IMR-90 (cell line): Measurements from ENCODE around the gene MFAP4. TPM values are rescaled to one million over a fixed set of nuclear protein-coding genes. Genes with fewer than 3 reads are reported as not detected.

ENCODE experiments used
- ATAC-seq: fragments of 200-7000 bp; cut with Tn5 transposase; 2 replicates; pipeline ENCODE4 v1.9.1; 2020; ENCODE audit warnings: low read depth, mild to moderate bottlenecking, moderate library complexity
- BruUV-seq: library from RNA; stranded (reverse); fragments of 400-500 nt; replicated peaks from 2 replicates; lab custom pipeline; 2021; lab: Mats Ljungman, UMichigan
- CTCF ChIA-PET: fragments of 300-600 bp; formaldehyde crosslinking; extraction: SDS; loops from one replicate; lab custom pipeline; 2021; ENCODE audit warnings: antibody characterized with exemption; lab: Yijun Ruan, JAX
- POLR2A ChIA-PET: fragments of 300-600 bp; sonication (Branson Sonifier 250); formaldehyde crosslinking; loops from one replicate; lab custom pipeline; 2022; ENCODE audit warnings: antibody characterized with exemption; ENCODE audit not compliant: unreplicated experiment; lab: Charles Lee
- DNase-seq: peaks from one replicate; pipeline ENCODE4 v3.0.0; 2013
- H2AFZ ChIP-seq: replicated peaks from 2 replicates; pipeline ENCODE3; 2013; ENCODE audit warnings: low read length, mild to moderate bottlenecking; ENCODE audit not compliant: poor library complexity
- H2AK5ac ChIP-seq: 2 replicates; pipeline ENCODE4 v1.6.1; 2013; ENCODE audit warnings: low read depth, low read length, inconsistent platforms
- H2AK9ac ChIP-seq: replicated peaks from 2 replicates; pipeline ENCODE3; 2013; ENCODE audit warnings: mild to moderate bottlenecking, low read depth, low read length, moderate library complexity; ENCODE audit not compliant: poor library complexity
- H2BK120ac ChIP-seq: 2 replicates; pipeline ENCODE4 v1.6.1; 2013; ENCODE audit warnings: low read depth, low read length, inconsistent platforms
- H2BK15ac ChIP-seq: 3 replicates; pipeline ENCODE4 v1.6.1; 2013; ENCODE audit warnings: low read depth, low read length, inconsistent platforms
- H2BK20ac ChIP-seq: 2 replicates; pipeline ENCODE4 v1.6.1; 2013; ENCODE audit warnings: low read depth, mild to moderate bottlenecking, inconsistent platforms, low read length, moderate library complexity
- H2BK5ac ChIP-seq: 2 replicates; pipeline ENCODE4 v1.6.1; 2013; ENCODE audit warnings: mild to moderate bottlenecking, low read depth, low read length, inconsistent platforms; ENCODE audit not compliant: poor library complexity, severe bottlenecking
- H3K14ac ChIP-seq: replicated peaks from 2 replicates; pipeline ENCODE4 v1.6.1; 2013; ENCODE audit warnings: low read depth, low read length, inconsistent platforms
- H3K18ac ChIP-seq: 2 replicates; pipeline ENCODE4 v1.6.1; 2013; ENCODE audit warnings: low read depth, low read length, control low read depth
- H3K23ac ChIP-seq: 2 replicates; pipeline ENCODE4 v1.6.1; 2013; ENCODE audit warnings: low read depth, low read length, inconsistent platforms
- H3K27ac ChIP-seq: 2 replicates; pipeline ENCODE4 v1.5.1; 2013; ENCODE audit warnings: mild to moderate bottlenecking, control low read depth, low read length; ENCODE audit not compliant: insufficient read depth
- H3K27me3 ChIP-seq: 2 replicates; pipeline ENCODE4 v1.6.1; 2013; ENCODE audit warnings: low read length; ENCODE audit not compliant: control insufficient read depth, insufficient read depth
- H3K36me3 ChIP-seq: 2 replicates; pipeline ENCODE4 v1.6.1; 2013; ENCODE audit warnings: low read length, mixed read lengths; ENCODE audit not compliant: control insufficient read depth, insufficient read depth
- H3K4ac ChIP-seq: 2 replicates; pipeline ENCODE4 v1.6.1; 2013; ENCODE audit warnings: low read depth, low read length, inconsistent platforms
- H3K4me1 ChIP-seq: 2 replicates; pipeline ENCODE4 v1.6.1; 2013; ENCODE audit warnings: low read length, mixed read lengths; ENCODE audit not compliant: control insufficient read depth, insufficient read depth
- H3K4me2 ChIP-seq: 2 replicates; pipeline ENCODE4 v1.6.1; 2013; ENCODE audit warnings: low read depth, mild to moderate bottlenecking, control low read depth, low read length, moderate library complexity
- H3K4me3 ChIP-seq: 2 replicates; pipeline ENCODE4 v1.5.1; 2013; ENCODE audit warnings: low read depth, mild to moderate bottlenecking, control low read depth, low read length, moderate library complexity; ENCODE audit not compliant: insufficient read depth
- H3K56ac ChIP-seq: 2 replicates; pipeline ENCODE4 v1.6.1; 2013; ENCODE audit warnings: low read length, inconsistent platforms; ENCODE audit not compliant: insufficient read depth; ENCODE audit errors: extremely low read depth
- H3K79me1 ChIP-seq, 2 experiments: 2 replicates each; pipeline ENCODE4 v1.6.1; 2013; ENCODE audit warnings: low read length in 2 of 2, inconsistent platforms in 1 of 2, low read depth in 1 of 2
- H3K9ac ChIP-seq: 2 replicates; pipeline ENCODE4 v1.6.1; 2013; ENCODE audit warnings: low read depth, low read length, control low read depth
- H3K9me1 ChIP-seq: 2 replicates; pipeline ENCODE4 v1.6.1; 2013; ENCODE audit warnings: low read length, inconsistent platforms; ENCODE audit not compliant: insufficient read depth
- H3K9me3 ChIP-seq: 2 replicates; pipeline ENCODE4 v1.6.1; 2013; ENCODE audit warnings: low read length; ENCODE audit not compliant: control insufficient read depth, insufficient read depth
- H4K20me1 ChIP-seq: 2 replicates; pipeline ENCODE4 v1.6.1; 2013; ENCODE audit warnings: low read length, inconsistent platforms; ENCODE audit not compliant: insufficient read depth
- H4K5ac ChIP-seq: 2 replicates; pipeline ENCODE4 v1.6.1; 2013; ENCODE audit warnings: mild to moderate bottlenecking, low read depth, low read length, control low read depth
- H4K8ac ChIP-seq, 2 experiments: 2 replicates each; pipeline ENCODE4 v1.6.1; 2013; ENCODE audit warnings: low read depth in 2 of 2, low read length in 2 of 2, control low read depth in 1 of 2, inconsistent platforms in 1 of 2
- H4K91ac ChIP-seq: 2 replicates; pipeline ENCODE4 v1.6.1; 2013; ENCODE audit warnings: low read depth, low read length, inconsistent platforms; ENCODE audit not compliant: insufficient read depth
- BHLHE40 ChIP-seq: fragments of 150-350 bp; IDR thresholded peaks from 2 replicates; pipeline ENCODE4 v1.6.1; 2016; ENCODE audit warnings: mild to moderate bottlenecking, low read depth, low read length
- CHD1 ChIP-seq: IDR thresholded peaks from 2 replicates; pipeline ENCODE4 v1.6.1; 2012; ENCODE audit warnings: low read depth, low read length, improper control_type of control experiment
- FOS ChIP-seq: fragments of 150-350 bp; IDR thresholded peaks from 2 replicates; pipeline ENCODE4 v1.6.1; 2016; ENCODE audit warnings: low read depth, low read length
- MAFK ChIP-seq: IDR thresholded peaks from 2 replicates; pipeline ENCODE4 v1.6.1; 2012; ENCODE audit warnings: low read depth, low read length, improper control_type of control experiment
- MAZ ChIP-seq: IDR thresholded peaks from 2 replicates; pipeline ENCODE4 v1.6.1; 2012; ENCODE audit warnings: low read depth, mild to moderate bottlenecking, low read length, improper control_type of control experiment, moderate library complexity, borderline replicate concordance
- MXI1 ChIP-seq: IDR thresholded peaks from 2 replicates; pipeline ENCODE4 v1.6.1; 2012; ENCODE audit warnings: low read depth, mild to moderate bottlenecking, low read length, moderate library complexity, borderline replicate concordance
- NFE2L2 ChIP-seq: fragments of 150-350 bp; IDR thresholded peaks from 2 replicates; pipeline ENCODE4 v1.6.1; 2016; ENCODE audit warnings: low read depth, mild to moderate bottlenecking, low read length
- POLR2A ChIP-seq: IDR thresholded peaks from 2 replicates; pipeline ENCODE4 v1.6.1; 2012; ENCODE audit warnings: mild to moderate bottlenecking, low read depth, low read length
- RCOR1 ChIP-seq: IDR thresholded peaks from 2 replicates; pipeline ENCODE4 v1.6.1; 2012; ENCODE audit warnings: mild to moderate bottlenecking, low read length, improper control_type of control experiment; ENCODE audit not compliant: insufficient replicate concordance
- SMC3 ChIP-seq: fragments of 150-350 bp; IDR thresholded peaks from 2 replicates; pipeline ENCODE4 v1.6.1; 2016; ENCODE audit warnings: low read depth, mild to moderate bottlenecking, antibody characterized with exemption, low read length, moderate library complexity
- WGBS, 2 experiments: methylation state at CpG; one replicate each; pipeline versions ENCODE4 v1.1.5 to v1.1.7; 2013; ENCODE audit warnings: missing lambda C conversion rate in 2 of 2; ENCODE audit not compliant: insufficient read length in 1 of 2; ENCODE audit errors: extremely low coverage in 2 of 2; 5-methylcytosine and 5-hydroxymethylcytosine counted together
- dilution Hi-C: fragments of 300-500 bp; cut with HindIII; formaldehyde crosslinking; loops from one replicate; pipeline ENCODE4 v1.14.3; 2018; ENCODE audit warnings: low sequenced_read_pairs; ENCODE audit not compliant: unreplicated experiment
- in situ Hi-C: fragments of 300-500 bp; cut with MboI; formaldehyde crosslinking; loops from 3 replicates; pipeline ENCODE4 v1.14.3; 2019; ENCODE audit warnings: low sequenced_read_pairs, inconsistent platforms, mixed read lengths
- intact Hi-C: fragments of 100-400 bp; cut with micrococcal nuclease; formaldehyde crosslinking; loops from 2 replicates; pipeline ENCODE4 v1.10.0; 2022
- polyA plus RNA-seq, 3 experiments: library from polyadenylated mRNA; depleted of rRNA; stranded (reverse); fragments of >200 nt; gene quantifications; 2 replicates each; pipeline ENCODE4 v1.2.3, GENCODE V29; 2012; ENCODE audit warnings: low replicate concordance in 1 of 3
- total RNA-seq: library from RNA; depleted of rRNA; stranded (reverse); fragments of >200 nt; gene quantifications from 2 replicates; pipeline ENCODE4 v1.2.3, GENCODE V29; 2012
- TF ChIP-seq, protein P1 (sequence below): fragments of 150-350 bp; IDR thresholded peaks from 2 replicates; pipeline ENCODE4 v1.6.1; 2017; ENCODE audit warnings: mild to moderate bottlenecking, antibody characterized with exemption, low read length, low read depth
- TF ChIP-seq, protein P2 (sequence below): fragments of 150-350 bp; IDR thresholded peaks from 2 replicates; pipeline ENCODE4 v1.6.1; 2016; ENCODE audit warnings: low read depth, mild to moderate bottlenecking, low read length, moderate library complexity, borderline replicate concordance

The MFAP4 gene
- total and polyA plus RNA-seq, 2 of the 4 experiments (the other 2 are of a cell fraction) = 7.0 to 71.6 TPM

DNA sequence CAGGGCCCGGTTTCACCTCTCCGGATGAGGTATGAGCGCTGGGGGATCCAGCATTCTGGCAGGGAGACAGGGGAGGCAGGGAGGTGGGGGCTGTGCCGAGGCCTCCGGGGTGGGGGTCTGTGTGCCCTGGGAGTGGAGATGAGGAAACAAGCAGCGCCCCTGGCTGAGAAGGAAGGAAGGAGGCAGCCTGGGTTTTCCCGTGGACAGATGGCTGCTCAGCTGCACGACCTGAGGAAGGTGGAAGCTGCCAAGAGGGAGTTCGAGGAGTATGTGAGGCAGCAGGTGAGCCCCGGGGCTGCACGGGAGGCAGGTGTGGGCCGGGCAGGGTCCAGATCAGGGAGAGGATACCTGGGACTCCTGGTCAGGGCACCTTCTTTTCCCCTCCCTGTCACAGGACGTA is 28.3 kb upstream of the MFAP4 start (continued):
- TF ChIP-seq, protein P1, sequence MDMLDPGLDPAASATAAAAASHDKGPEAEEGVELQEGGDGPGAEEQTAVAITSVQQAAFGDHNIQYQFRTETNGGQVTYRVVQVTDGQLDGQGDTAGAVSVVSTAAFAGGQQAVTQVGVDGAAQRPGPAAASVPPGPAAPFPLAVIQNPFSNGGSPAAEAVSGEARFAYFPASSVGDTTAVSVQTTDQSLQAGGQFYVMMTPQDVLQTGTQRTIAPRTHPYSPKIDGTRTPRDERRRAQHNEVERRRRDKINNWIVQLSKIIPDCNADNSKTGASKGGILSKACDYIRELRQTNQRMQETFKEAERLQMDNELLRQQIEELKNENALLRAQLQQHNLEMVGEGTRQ = no peak

DNA sequence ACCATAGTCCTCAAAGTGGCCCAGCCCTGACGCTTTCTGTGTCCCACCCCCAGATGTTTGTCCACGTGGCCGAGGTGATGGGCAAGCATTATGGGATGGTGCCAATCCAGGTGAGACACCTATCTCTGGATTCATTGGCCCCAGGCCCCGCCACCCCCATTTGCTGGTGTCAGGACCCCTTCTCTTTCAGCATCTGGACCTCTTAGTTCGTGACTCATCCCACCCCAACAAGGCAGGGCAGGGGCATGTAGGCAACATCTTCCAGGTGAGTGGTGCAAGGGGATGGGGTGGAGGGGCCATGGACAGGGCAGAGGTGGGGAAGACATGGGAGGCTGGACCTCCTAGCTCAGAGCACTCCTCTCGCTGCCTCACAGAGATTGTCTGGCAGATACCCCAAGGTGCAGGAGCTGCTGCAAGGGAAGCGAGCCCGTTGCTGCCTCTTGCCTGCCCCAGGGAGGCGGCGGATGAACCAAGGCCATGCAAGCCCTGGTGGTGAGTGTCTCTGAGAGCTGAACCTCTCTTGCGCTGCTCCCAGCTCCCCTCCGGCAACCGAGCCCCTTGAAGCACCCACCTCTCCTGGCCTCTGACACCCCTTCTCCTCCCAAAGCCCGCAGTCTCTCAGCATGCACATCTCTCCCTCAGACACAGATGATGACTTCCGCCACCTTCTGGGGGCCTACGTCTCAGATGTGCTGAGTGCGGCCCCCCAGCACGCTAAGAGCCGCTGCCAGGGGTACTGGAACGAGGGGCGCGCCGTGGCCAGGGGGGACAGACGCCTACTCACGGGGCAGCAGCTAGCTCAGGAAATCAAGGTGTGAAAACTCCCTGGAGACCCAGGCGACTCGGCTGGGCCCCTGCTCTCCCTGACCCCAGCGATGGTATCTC is 27.6 kb upstream of the MFAP4 start:
- H4K5ac ChIP-seq = no peak overlapping the region
- H2BK20ac ChIP-seq = no peak overlapping the region
- no TSS peak for BruUV-seq
- H3K4me1 ChIP-seq = peaks cover 12% of the 10 kb centered on the region
- intact Hi-C loops (no loop called here), in situ Hi-C loops (no loop called here), dilution Hi-C loops (no loop called here)
- DNase-seq (no peak), ATAC-seq (no peak)
- H3K4ac ChIP-seq = no peak overlapping the region
- H4K20me1 ChIP-seq = no peaks in the 10 kb centered on the region
- no peak overlapping the region for H3K56ac ChIP-seq
- H3K9me3 ChIP-seq = no peaks in the 10 kb centered on the region
- no peak overlapping the region for H2BK120ac ChIP-seq
- H2AK5ac ChIP-seq = no peak overlapping the region
- H4K91ac ChIP-seq = no peak overlapping the region
- H3K27ac ChIP-seq = no peak overlapping the region
- H3K14ac ChIP-seq = no peak overlapping the region
- CTCF ChIA-PET = no interaction called here
- POLR2A ChIA-PET = no interaction called here
- no peaks in the 10 kb centered on the region for H3K27me3 ChIP-seq
- H4K8ac ChIP-seq = no peak overlapping the region
- H3K18ac ChIP-seq = no peak overlapping the region
- peaks cover 7% of the 10 kb centered on the region for H3K9me1 ChIP-seq
- H2BK5ac ChIP-seq = no peak overlapping the region
- WGBS, 2 experiments = 74% methylated on average over 10 of the region's 28 CpGs; no CpG with 5 or more reads in 1 of the 2 experiments
- H3K79me1 ChIP-seq = no peaks in the 10 kb centered on the region
- no peak overlapping the region for H2AFZ ChIP-seq
- no peak overlapping the region for H2AK9ac ChIP-seq
- H3K4me3 ChIP-seq = no peak overlapping the region
- no peak overlapping the region for H2BK15ac ChIP-seq
- H3K23ac ChIP-seq = no peak overlapping the region
- H3K9ac ChIP-seq = no peak overlapping the region
- no peaks in the 10 kb centered on the region for H3K36me3 ChIP-seq
- H3K4me2 ChIP-seq = no peak overlapping the region
- TF ChIP-seq RCOR1 (no peak), CHD1 (no peak), BHLHE40 (no peak), POLR2A (no peak), FOS (no peak), SMC3 (no peak), NFE2L2 (no peak), MAZ (no peak), MXI1 (no peak), MAFK (no peak)
- TF ChIP-seq, protein P1 = no peak
- TF ChIP-seq, protein P2, sequence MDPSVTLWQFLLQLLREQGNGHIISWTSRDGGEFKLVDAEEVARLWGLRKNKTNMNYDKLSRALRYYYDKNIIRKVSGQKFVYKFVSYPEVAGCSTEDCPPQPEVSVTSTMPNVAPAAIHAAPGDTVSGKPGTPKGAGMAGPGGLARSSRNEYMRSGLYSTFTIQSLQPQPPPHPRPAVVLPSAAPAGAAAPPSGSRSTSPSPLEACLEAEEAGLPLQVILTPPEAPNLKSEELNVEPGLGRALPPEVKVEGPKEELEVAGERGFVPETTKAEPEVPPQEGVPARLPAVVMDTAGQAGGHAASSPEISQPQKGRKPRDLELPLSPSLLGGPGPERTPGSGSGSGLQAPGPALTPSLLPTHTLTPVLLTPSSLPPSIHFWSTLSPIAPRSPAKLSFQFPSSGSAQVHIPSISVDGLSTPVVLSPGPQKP = no peak
